Stromal cell of bone marrow (primary cell): Measurements from ENCODE around the gene GLUD2.
"Not testable (repeated sequence)": the region's sequence is repeated elsewhere in the genome, so short reads cannot be mapped to it uniquely, and the experiment has no call there.

Source experiments
- DNase-seq: peaks from one replicate; pipeline ENCODE4 v3.0.0-alpha.2; 2012; ENCODE audit warnings: low read depth

The GLUD2 gene

GRCh38 chrX:121047441-121048419, at the start of gene GLUD2:
Gene GLUD2 (plus strand): TSS chrX:121047610. CDS start chrX:121047685, 75 bp downstream.
- not testable (repeated sequence) for DNase-seq

GRCh38 chrX:120999413-120999812, 48.0 kb upstream of the GLUD2 start:
- DNase-seq, result no peak

GRCh38 chrX:121000589-121000988, 46.8 kb upstream of the GLUD2 start:
- no peak for DNase-seq

GRCh38 chrX:121008920-121009319, 38.5 kb upstream of the GLUD2 start:
- no peak for DNase-seq

- no peak for DNase-seq
Observed at GRCh38 chrX:121009764-121010163, 37.6 kb upstream of the GLUD2 start.

GRCh38 chrX:121010218-121010617, 37.2 kb upstream of the GLUD2 start:
- no peak for DNase-seq

GRCh38 chrX:121011254-121011653, 36.2 kb upstream of the GLUD2 start:
- DNase-seq, result no peak

- no peak for DNase-seq
Observed at GRCh38 chrX:121013897-121014455, 33.4 kb upstream of the GLUD2 start.

GRCh38 chrX:121014826-121015225, 32.6 kb upstream of the GLUD2 start:
- no peak for DNase-seq

GRCh38 chrX:121028419-121028818, 19.0 kb upstream of the GLUD2 start:
- DNase-seq, result no peak

- DNase-seq, result no peak
Observed at GRCh38 chrX:121030083-121030482, 17.3 kb upstream of the GLUD2 start.

- no peak for DNase-seq
Observed at GRCh38 chrX:121032531-121032930, 14.9 kb upstream of the GLUD2 start.

GRCh38 chrX:121036137-121036536, 11.3 kb upstream of the GLUD2 start:
- no peak for DNase-seq

- no peak for DNase-seq
Observed at GRCh38 chrX:121036951-121037350, 10.5 kb upstream of the GLUD2 start.

GRCh38 chrX:121050781-121051180, 3.4 kb downstream of the GLUD2 start:
- no peak for DNase-seq

- DNase-seq, result no peak
Observed at GRCh38 chrX:121052122-121052521, 4.7 kb downstream of the GLUD2 start.

- DNase-seq, result no peak
Observed at GRCh38 chrX:121062289-121062688, 14.9 kb downstream of the GLUD2 start.

- DNase-seq, result no peak
Observed at GRCh38 chrX:121064579-121064978, 17.2 kb downstream of the GLUD2 start.

- not testable (repeated sequence) for DNase-seq
Observed at GRCh38 chrX:121084247-121084646, 36.8 kb downstream of the GLUD2 start.

GRCh38 chrX:121084903-121085611, 37.6 kb downstream of the GLUD2 start:
- no peak for DNase-seq

GRCh38 chrX:121085612-121086010, 38.2 kb downstream of the GLUD2 start:
- DNase-seq, result no peak

- no peak for DNase-seq
Observed at GRCh38 chrX:121093011-121093410, 45.6 kb downstream of the GLUD2 start.
